Mucosa of stomach (tissue), 1 donor: ENCODE data around the gene GTF2A2.
A peak's percentile ranks its signal among the peaks of the same experiment; 100 is the strongest.

Source experiments
- H3K27me3 ChIP-seq: one replicate; pipeline ENCODE4 v1.7.0; 2013; ENCODE audit warnings: mild to moderate bottlenecking, low read length; ENCODE audit not compliant: control insufficient read depth, insufficient read depth
- H3K36me3 ChIP-seq: one replicate; pipeline ENCODE4 v1.7.0; 2013; ENCODE audit warnings: low read length; ENCODE audit not compliant: control insufficient read depth, insufficient read depth
- H3K4me1 ChIP-seq: one replicate; pipeline ENCODE4 v1.7.0; 2013; ENCODE audit warnings: mild to moderate bottlenecking, low read length; ENCODE audit not compliant: control insufficient read depth, insufficient read depth
- H3K4me3 ChIP-seq: one replicate; pipeline ENCODE4 v1.7.0; 2013; ENCODE audit warnings: low read length
- H3K9ac ChIP-seq: one replicate; pipeline ENCODE4 v1.7.0; 2013; ENCODE audit warnings: mild to moderate bottlenecking, low read length, moderate library complexity
- H3K9me3 ChIP-seq: one replicate; pipeline ENCODE4 v1.7.0; 2013; ENCODE audit warnings: mild to moderate bottlenecking, low read length, moderate library complexity; ENCODE audit not compliant: control insufficient read depth
- donor health status: Pancreatic carcinoma.

The GTF2A2 gene

DNA sequence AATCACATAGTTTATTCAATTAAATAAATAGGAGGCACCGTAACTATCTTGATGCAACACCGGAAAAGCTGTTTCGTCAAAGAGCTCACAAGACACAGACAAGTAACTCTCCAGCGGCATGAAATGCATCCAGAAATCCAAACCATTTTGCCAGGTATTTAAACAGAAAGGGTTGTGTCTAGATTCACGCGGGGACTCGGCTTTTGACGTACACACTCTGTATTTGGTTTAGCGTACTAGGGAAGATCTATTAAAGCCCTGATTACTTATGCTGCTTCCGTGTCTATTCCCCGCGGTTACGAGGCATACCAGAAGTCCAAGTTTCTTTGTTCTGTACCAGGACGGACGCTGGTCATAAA lies 31.1 kb upstream of the GTF2A2 start:
- Histone ChIP-seq H3K4me3 (peak overlapping the region; percentile 65), H3K27me3 (no peaks in the 10 kb centered on the region), H3K4me1 (peaks cover 22% of the 10 kb centered on the region), H3K9me3 (no peaks in the 10 kb centered on the region), H3K9ac (peak overlapping the region; percentile 100), H3K36me3 (no peaks in the 10 kb centered on the region)

DNA sequence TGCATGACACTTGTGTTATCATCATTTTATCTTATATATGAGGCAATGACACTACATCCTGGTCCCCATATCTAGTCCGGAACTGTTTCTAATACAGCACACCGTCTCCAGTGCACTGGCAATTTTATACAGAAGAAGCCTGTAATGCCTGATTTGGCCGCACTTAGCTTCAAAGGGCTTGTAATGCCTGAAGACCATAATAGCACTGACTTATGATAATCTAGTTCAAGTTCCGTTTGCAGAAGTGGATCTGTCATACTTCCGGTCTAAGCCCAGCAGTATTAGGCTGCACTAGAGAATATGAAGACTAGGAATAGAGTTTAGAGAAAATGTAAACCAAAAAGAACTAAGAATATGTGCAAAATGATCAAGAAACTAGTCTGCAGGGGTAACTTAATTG lies 30.5 kb upstream of the GTF2A2 start:
- Histone ChIP-seq H3K4me1 (peaks cover 22% of the 10 kb centered on the region), H3K9ac (peak overlapping the region; percentile 100), H3K36me3 (no peaks in the 10 kb centered on the region), H3K9me3 (no peaks in the 10 kb centered on the region), H3K4me3 (peak overlapping the region; percentile 65), H3K27me3 (no peaks in the 10 kb centered on the region)

GRCh38 chr15:59686389-59686788 lies 29.1 kb upstream of the GTF2A2 start:
- Histone ChIP-seq H3K4me1 (peaks cover 22% of the 10 kb centered on the region), H3K9ac (no peak overlapping the region), H3K27me3 (no peaks in the 10 kb centered on the region), H3K36me3 (no peaks in the 10 kb centered on the region), H3K9me3 (no peaks in the 10 kb centered on the region), H3K4me3 (no peak overlapping the region)

DNA sequence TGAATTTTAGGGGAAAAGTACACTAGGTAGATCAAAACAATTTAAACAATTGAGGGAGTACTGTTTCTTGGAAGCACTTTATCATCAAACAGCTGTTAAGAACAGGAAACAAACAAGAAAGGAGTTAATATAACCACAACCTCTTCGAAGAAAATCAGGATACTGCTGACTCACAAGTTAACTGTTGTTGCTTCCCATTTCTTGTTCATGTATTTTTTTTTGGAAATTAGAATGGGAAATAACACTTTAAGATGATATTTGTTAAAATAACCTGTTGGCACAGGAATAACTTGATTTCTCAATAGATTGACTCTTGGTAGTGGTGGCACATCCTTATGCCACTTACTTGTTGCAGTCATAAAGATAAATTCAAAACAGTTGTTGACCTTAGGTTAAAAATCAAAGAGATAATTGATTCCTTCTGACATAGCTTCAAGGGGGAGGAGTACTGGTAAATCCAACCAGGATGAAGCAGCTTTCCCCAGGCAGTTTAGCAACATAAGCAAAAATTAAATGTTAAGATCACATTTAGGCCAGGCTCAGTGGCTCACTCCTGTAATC lies 28.5 kb upstream of the GTF2A2 start:
- H3K4me1 ChIP-seq: peaks cover 22% of the 10 kb centered on the region
- H3K36me3 ChIP-seq: no peaks in the 10 kb centered on the region
- H3K9me3 ChIP-seq: no peaks in the 10 kb centered on the region
- H3K27me3 ChIP-seq: no peaks in the 10 kb centered on the region
- no peak overlapping the region for H3K9ac ChIP-seq
- H3K4me3 ChIP-seq: no peak overlapping the region

GRCh38 chr15:59680870-59681269 lies 23.6 kb upstream of the GTF2A2 start:
- H3K4me1 ChIP-seq: peaks cover 4% of the 10 kb centered on the region
- H3K4me3 ChIP-seq: no peak overlapping the region
- H3K36me3 ChIP-seq: peaks cover 8% of the 10 kb centered on the region

GRCh38 chr15:59680346-59680745 lies 23.0 kb upstream of the GTF2A2 start:
- H3K36me3 ChIP-seq: peaks cover 8% of the 10 kb centered on the region
- no peaks in the 10 kb centered on the region for H3K9me3 ChIP-seq
- H3K27me3 ChIP-seq: no peaks in the 10 kb centered on the region
- no peak overlapping the region for H3K4me3 ChIP-seq
- no peak overlapping the region for H3K9ac ChIP-seq
- H3K4me1 ChIP-seq: no peaks in the 10 kb centered on the region

More at GRCh38 chr15:59680870-59681269, 23.6 kb upstream of the GTF2A2 start:
- no peaks in the 10 kb centered on the region for H3K27me3 ChIP-seq
- no peak overlapping the region for H3K9ac ChIP-seq
- no peaks in the 10 kb centered on the region for H3K9me3 ChIP-seq

- Histone ChIP-seq H3K4me3 (no peak overlapping the region), H3K9me3 (no peaks in the 10 kb centered on the region), H3K27me3 (no peaks in the 10 kb centered on the region), H3K36me3 (peaks cover 8% of the 10 kb centered on the region), H3K4me1 (no peaks in the 10 kb centered on the region), H3K9ac (no peak overlapping the region)
Measured at GRCh38 chr15:59678620-59679019, 21.3 kb upstream of the GTF2A2 start.

GRCh38 chr15:59678172-59678571 lies 20.9 kb upstream of the GTF2A2 start:
- H3K4me1 ChIP-seq: no peaks in the 10 kb centered on the region
- H3K36me3 ChIP-seq: peaks cover 8% of the 10 kb centered on the region
- H3K27me3 ChIP-seq: no peaks in the 10 kb centered on the region

GRCh38 chr15:59676565-59676964 lies 19.2 kb upstream of the GTF2A2 start:
- Histone ChIP-seq H3K36me3 (peaks cover 8% of the 10 kb centered on the region), H3K9ac (no peak overlapping the region), H3K4me1 (no peaks in the 10 kb centered on the region), H3K27me3 (no peaks in the 10 kb centered on the region), H3K4me3 (no peak overlapping the region), H3K9me3 (no peaks in the 10 kb centered on the region)

More at GRCh38 chr15:59678172-59678571, 20.9 kb upstream of the GTF2A2 start:
- Histone ChIP-seq H3K9me3 (no peaks in the 10 kb centered on the region), H3K4me3 (no peak overlapping the region), H3K9ac (no peak overlapping the region)

DNA sequence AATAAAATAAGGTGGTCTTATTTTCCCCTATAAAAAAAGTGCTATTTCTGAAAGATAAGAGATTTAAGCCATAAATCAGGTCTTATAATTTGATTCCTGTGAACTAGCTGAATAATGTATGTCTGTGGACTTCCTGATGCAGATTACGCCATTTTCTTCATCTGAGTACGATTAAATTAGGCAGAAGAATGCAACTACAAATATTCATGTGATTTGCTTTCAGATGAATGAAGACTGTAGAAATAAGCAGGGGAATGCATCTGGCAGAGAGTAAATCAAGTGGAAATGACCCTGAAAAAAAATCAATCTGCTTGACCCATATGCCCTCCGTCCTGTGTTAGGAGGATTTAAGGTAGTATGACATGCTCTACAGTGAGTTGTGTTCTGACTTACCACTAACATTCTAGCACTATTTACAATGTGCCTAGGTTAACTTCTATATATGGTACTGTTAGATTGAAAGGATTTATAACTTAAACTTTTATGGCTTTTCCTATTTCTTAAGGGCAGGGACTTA lies 17.1 kb upstream of the GTF2A2 start:
- Histone ChIP-seq H3K27me3 (no peaks in the 10 kb centered on the region), H3K9ac (no peak overlapping the region), H3K4me3 (no peak overlapping the region), H3K9me3 (no peaks in the 10 kb centered on the region), H3K4me1 (no peaks in the 10 kb centered on the region), H3K36me3 (peaks cover 8% of the 10 kb centered on the region)

GRCh38 chr15:59668556-59668955 lies 11.2 kb upstream of the GTF2A2 start:
- H3K27me3 ChIP-seq: no peaks in the 10 kb centered on the region
- H3K4me1 ChIP-seq: no peaks in the 10 kb centered on the region
- no peak overlapping the region for H3K4me3 ChIP-seq
- H3K36me3 ChIP-seq: no peaks in the 10 kb centered on the region
- no peak overlapping the region for H3K9ac ChIP-seq
- no peaks in the 10 kb centered on the region for H3K9me3 ChIP-seq

DNA sequence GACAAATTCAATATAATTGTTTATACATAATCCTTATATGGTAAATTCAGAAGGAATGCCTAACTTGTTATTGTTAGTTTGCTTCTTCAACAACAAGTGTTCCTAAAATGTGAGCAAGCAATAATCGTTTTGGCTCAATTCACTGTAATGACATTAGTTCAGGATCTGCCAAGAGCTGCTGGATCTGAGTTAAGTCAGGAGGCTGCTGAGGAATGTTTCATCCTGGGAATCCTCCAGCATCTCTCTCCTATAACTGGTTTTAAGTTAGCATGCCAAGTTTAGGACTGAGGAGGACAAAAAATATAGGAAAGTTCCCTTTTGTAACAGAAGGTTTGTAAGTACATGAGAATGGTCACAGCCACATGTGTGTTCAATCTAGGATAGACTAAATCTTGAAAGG lies 4.9 kb upstream of the GTF2A2 start:
- no peaks in the 10 kb centered on the region for H3K27me3 ChIP-seq
- no peak overlapping the region for H3K9ac ChIP-seq
- H3K4me3 ChIP-seq: no peak overlapping the region
- H3K4me1 ChIP-seq: no peaks in the 10 kb centered on the region
- no peaks in the 10 kb centered on the region for H3K36me3 ChIP-seq
- H3K9me3 ChIP-seq: no peaks in the 10 kb centered on the region

DNA sequence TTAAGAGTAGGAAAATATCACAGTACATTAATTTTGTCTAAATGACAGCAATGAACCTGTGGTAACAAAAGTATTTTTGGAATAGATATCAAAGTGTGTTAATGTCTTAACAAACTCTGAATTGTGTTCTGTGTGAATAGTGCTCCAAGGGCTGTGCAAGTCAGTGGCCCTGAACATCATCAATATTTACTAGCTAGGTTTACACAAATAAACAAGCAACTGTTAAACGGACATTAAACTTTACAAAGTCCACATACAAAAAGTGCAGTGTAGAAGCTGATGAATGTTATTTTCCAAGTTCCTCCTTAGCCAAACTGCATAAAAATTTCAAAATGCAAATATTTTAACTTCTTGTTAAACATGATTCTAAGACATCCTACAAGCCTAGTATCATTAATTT lies 2.1 kb upstream of the GTF2A2 start:
- H3K4me3 ChIP-seq: no peak overlapping the region
- no peaks in the 10 kb centered on the region for H3K36me3 ChIP-seq
- no peaks in the 10 kb centered on the region for H3K9me3 ChIP-seq
- H3K27me3 ChIP-seq: no peaks in the 10 kb centered on the region
- H3K9ac ChIP-seq: no peak overlapping the region
- peaks cover 14% of the 10 kb centered on the region for H3K4me1 ChIP-seq
